ENCODE measurements around the gene PRAMEF15. TPM values are rescaled to one million over a fixed set of nuclear protein-coding genes. Genes with fewer than 3 reads are reported as not detected.

Gene PRAMEF15
- total and polyA plus RNA-seq, 2 experiments from 2014 or later, result not detected

Small RNA genes lying within 50 kb of the gene (small RNA-seq; reads per million reads assigned to genes)
- gene RNU6-771P, result not detected

Other genes starting within 250 kb of the PRAMEF15 start
- not detected in 2 replicates for gene PRAMEF25, start 244.8 kb upstream of the PRAMEF15 start, total RNA-seq
- not detected in 2 replicates for gene PRAMEF25, start 244.8 kb upstream of the PRAMEF15 start, polyA plus RNA-seq
- not detected in 2 replicates for gene HNRNPCL2, start 198.7 kb upstream of the PRAMEF15 start, total RNA-seq
- gene HNRNPCL2, start 198.7 kb upstream of the PRAMEF15 start, polyA plus RNA-seq, result not detected in 2 replicates
- gene PRAMEF26, start 159.6 kb upstream of the PRAMEF15 start, total RNA-seq, result not detected in 2 replicates
- not detected in 2 replicates for gene PRAMEF26, start 159.6 kb upstream of the PRAMEF15 start, polyA plus RNA-seq
- gene HNRNPCL4, start 149.9 kb upstream of the PRAMEF15 start, total RNA-seq, result not detected in 2 replicates
- not detected in 2 replicates for gene HNRNPCL4, start 149.9 kb upstream of the PRAMEF15 start, polyA plus RNA-seq
- gene PRAMEF9, start 143.7 kb upstream of the PRAMEF15 start, total RNA-seq, result not detected in 2 replicates
- not detected in 2 replicates for gene PRAMEF9, start 143.7 kb upstream of the PRAMEF15 start, polyA plus RNA-seq
- gene PRAMEF13, start 114.2 kb upstream of the PRAMEF15 start, total RNA-seq, result not detected in 2 replicates
- not detected in 2 replicates for gene PRAMEF13, start 114.2 kb upstream of the PRAMEF15 start, polyA plus RNA-seq
- gene PRAMEF18, start 89.4 kb upstream of the PRAMEF15 start, total RNA-seq, result not detected in 2 replicates
- not detected in 2 replicates for gene PRAMEF18, start 89.4 kb upstream of the PRAMEF15 start, polyA plus RNA-seq
- not detected in 2 replicates for gene PRAMEF5, start 61.4 kb upstream of the PRAMEF15 start, total RNA-seq
- gene PRAMEF5, start 61.4 kb upstream of the PRAMEF15 start, polyA plus RNA-seq, result not detected in 2 replicates
- not detected in 2 replicates for gene PRAMEF8, start 30.4 kb upstream of the PRAMEF15 start, total RNA-seq
- not detected in 2 replicates for gene PRAMEF8, start 30.4 kb upstream of the PRAMEF15 start, polyA plus RNA-seq
- not detected in 2 replicates for gene PRAMEF33, start 12.0 kb upstream of the PRAMEF15 start, total RNA-seq
- not detected in 2 replicates for gene PRAMEF33, start 12.0 kb upstream of the PRAMEF15 start, polyA plus RNA-seq
- not detected in 2 replicates for gene PRAMEF14, start 31.6 kb downstream of the PRAMEF15 start, total RNA-seq
- not detected in 2 replicates for gene PRAMEF14, start 31.6 kb downstream of the PRAMEF15 start, polyA plus RNA-seq
- gene PRAMEF19, start 56.4 kb downstream of the PRAMEF15 start, total RNA-seq, result not detected in 2 replicates
- gene PRAMEF19, start 56.4 kb downstream of the PRAMEF15 start, polyA plus RNA-seq, result not detected in 2 replicates
- not detected in 2 replicates for gene PRAMEF17, start 74.1 kb downstream of the PRAMEF15 start, total RNA-seq
- not detected in 2 replicates for gene PRAMEF17, start 74.1 kb downstream of the PRAMEF15 start, polyA plus RNA-seq
- gene PRAMEF20, start 94.9 kb downstream of the PRAMEF15 start, total RNA-seq, result not detected in 2 replicates
- not detected in 2 replicates for gene PRAMEF20, start 94.9 kb downstream of the PRAMEF15 start, polyA plus RNA-seq
- 3.8 and 7.5 TPM in 2 replicates for gene LRRC38, start 198.4 kb downstream of the PRAMEF15 start, total RNA-seq
- gene LRRC38, start 198.4 kb downstream of the PRAMEF15 start, polyA plus RNA-seq, result 14.0 and 26.7 TPM in 2 replicates